Amniotic stem cell (primary cell): ENCODE results near the gene RNASE7.

Experiments
- DNase-seq: peaks from one replicate; lab custom pipeline; 2025; lab: John Stamatoyannopoulos, UW

Gene RNASE7

GRCh38 chr14:21043974-21044618, 1.9 kb downstream of the RNASE7 start:
- no peak for DNase-seq

GRCh38 chr14:21047378-21047781, 5.2 kb downstream of the RNASE7 start:
- DNase-seq: no peak

GRCh38 chr14:21048638-21049037, 6.5 kb downstream of the RNASE7 start:
- DNase-seq: no peak

- DNase-seq: no peak
Measured at GRCh38 chr14:21049271-21049673, 7.1 kb downstream of the RNASE7 start.

GRCh38 chr14:21050597-21050996, 8.4 kb downstream of the RNASE7 start:
- no peak for DNase-seq

GRCh38 chr14:21053184-21054122, 11.3 kb downstream of the RNASE7 start:
- DNase-seq: no peak

- DNase-seq: no peak
Measured at GRCh38 chr14:21054123-21054767, 12.1 kb downstream of the RNASE7 start.

GRCh38 chr14:21054768-21055145, 12.6 kb downstream of the RNASE7 start:
- no peak for DNase-seq

GRCh38 chr14:21055432-21056117, 13.4 kb downstream of the RNASE7 start:
- DNase-seq: no peak

GRCh38 chr14:21056520-21057163, 14.5 kb downstream of the RNASE7 start:
- no peak for DNase-seq

- no peak for DNase-seq
Measured at GRCh38 chr14:21057803-21058675, 15.9 kb downstream of the RNASE7 start, which contains the start of gene RNASE8. Gene RNASE8 (plus strand): TSS chr14:21057822. CDS start chr14:21057893, 71 bp downstream.

GRCh38 chr14:21058903-21059302, 16.7 kb downstream of the RNASE7 start:
- no peak for DNase-seq

GRCh38 chr14:21059842-21060613, 17.9 kb downstream of the RNASE7 start:
- DNase-seq: no peak

GRCh38 chr14:21060614-21061346, 18.6 kb downstream of the RNASE7 start:
- DNase-seq: no peak

- DNase-seq: no peak
Measured at GRCh38 chr14:21061347-21061668, 19.1 kb downstream of the RNASE7 start.

- DNase-seq: no peak
Measured at GRCh38 chr14:21063479-21063878, 21.3 kb downstream of the RNASE7 start.

- no peak for DNase-seq
Measured at GRCh38 chr14:21066882-21067502, 24.8 kb downstream of the RNASE7 start.

GRCh38 chr14:21068521-21069387, 26.6 kb downstream of the RNASE7 start:
- DNase-seq: peak; percentile 49
